DOHH2 (cell line): ENCODE data around the gene UBA7.

Source experiments
- CTCF ChIP-seq: fragments of 200-600 bp; sonication (generic); IDR thresholded peaks from one replicate; pipeline ENCODE4 v1.5.1; 2014; ENCODE audit warnings: antibody characterized with exemption, mild to moderate bottlenecking, low read depth, low read length; ENCODE audit not compliant: poor library complexity, severe bottlenecking
- EZH2phosphoT487 ChIP-seq: fragments of 200-600 bp; sonication (generic); IDR thresholded peaks from 2 replicates; pipeline ENCODE4 v1.6.1; 2017; ENCODE audit warnings: borderline replicate concordance, mild to moderate bottlenecking, antibody characterized with exemption, low read length, moderate library complexity, mixed read lengths

DNA sequence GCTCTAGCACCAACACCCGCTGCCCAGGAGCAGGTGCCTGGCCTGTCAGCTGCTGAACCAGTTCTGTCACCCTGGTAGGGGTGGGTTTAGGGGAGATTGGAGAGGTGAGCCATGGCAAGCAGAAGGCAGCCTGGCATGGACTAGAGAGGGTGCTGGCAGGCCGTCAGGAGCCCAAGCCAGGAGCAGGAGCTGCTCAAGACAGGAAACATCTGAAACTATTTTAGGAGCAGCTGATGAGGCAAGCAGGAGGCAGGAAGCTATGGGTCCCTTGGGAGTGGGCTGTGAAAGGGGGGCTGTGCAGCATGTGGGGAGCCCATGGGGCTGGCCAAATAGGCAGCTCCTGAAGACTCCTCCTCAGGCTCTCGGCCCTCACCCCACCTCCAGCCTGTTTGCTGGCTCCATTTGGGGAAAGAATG, 8.4 kb downstream of the UBA7 start:
- TF ChIP-seq CTCF (no peak), EZH2phosphoT487 (no peak)
